Measurements from ENCODE around the gene PRKRIP1. TPM values are rescaled to one million over a fixed set of nuclear protein-coding genes. Genes with fewer than 3 reads are reported as not detected.
A peak's percentile ranks its signal among the peaks of the same experiment; 100 is the strongest.
"Not testable (repeated sequence)": the region's sequence is repeated elsewhere in the genome, so short reads cannot be mapped to it uniquely, and the experiment has no call there.

Gene PRKRIP1
- polyA plus RNA-seq, 4 donors, result 33.3 to 38.4 (median 35.2) TPM

DNA sequence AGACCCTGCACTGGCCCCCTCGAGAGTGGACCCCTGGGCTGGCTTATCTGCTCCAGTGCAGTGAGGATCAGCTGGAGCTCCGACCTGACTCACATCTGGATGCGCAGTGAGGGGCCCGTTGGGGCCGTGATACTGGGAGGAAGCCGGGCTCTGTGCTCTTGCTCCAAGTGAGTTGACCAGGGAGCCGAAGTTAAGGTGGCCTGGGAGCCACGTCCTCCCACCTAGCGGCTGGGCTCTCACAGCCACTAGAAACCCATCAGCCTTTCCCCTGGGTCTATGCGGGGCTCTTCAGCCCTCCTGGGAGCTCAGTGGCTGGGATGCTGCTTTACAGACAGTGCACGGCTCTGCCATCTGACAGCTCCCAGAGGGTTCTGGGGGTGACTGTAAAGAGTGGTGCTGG is 59.4 kb downstream of the PRKRIP1 start:
- DNase-seq (ENCODE audit: low read depth in 4 of 4, low spot score in 3 of 4), result no peak

DNA sequence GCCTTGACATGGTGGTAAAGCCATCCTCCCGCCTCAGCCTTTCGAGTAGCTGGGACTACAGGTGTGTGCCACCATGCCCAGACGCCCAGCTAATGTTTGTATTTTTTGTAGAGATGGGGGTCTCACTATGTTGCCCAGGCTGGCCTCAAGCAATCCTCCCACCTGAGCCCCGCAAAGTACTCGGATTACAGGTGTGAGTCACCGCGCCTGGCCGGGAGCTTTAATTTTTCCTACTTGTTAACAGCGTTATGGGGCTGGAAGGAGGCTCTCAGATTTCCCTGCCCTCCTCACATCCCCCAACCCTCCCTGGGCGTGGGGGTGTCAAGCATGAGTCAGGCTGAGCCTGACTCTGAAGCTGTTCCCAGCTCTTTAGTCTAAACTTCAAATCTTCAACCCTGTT is 60.2 kb downstream of the PRKRIP1 start:
- DNase-seq (ENCODE audit: low read depth in 4 of 4, low spot score in 3 of 4), result no peak

DNA sequence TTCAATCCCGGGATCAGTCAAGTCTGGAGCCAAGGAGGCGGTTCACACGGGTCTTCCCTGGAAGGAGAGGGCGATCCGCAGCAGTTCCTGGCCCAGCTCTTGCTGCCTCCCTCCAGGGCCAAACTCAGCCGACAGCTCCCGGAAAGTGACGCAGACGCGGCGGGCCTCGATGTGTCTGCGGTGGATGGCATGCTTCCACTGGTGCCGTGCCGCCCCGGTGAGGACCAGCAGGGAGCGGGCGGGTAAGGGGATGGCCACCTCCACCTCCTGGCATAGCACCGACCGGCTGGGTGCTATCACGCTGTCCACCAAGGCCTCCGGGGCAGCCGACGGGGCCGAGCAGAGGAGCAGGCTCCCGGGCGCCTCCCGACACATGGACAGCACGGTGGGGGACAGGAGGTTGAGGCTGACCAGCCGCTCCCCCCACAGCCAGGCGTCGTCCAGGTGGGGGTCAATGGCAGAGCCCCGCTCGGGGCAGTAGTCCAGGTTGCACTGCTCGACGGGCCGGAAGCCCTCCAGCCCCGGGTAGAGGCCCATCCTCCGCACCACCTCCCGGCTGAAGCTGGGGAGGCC is 61.3 kb downstream of the PRKRIP1 start:
- no peak for DNase-seq (ENCODE audit: low read depth in 4 of 4, low spot score in 3 of 4)

DNA sequence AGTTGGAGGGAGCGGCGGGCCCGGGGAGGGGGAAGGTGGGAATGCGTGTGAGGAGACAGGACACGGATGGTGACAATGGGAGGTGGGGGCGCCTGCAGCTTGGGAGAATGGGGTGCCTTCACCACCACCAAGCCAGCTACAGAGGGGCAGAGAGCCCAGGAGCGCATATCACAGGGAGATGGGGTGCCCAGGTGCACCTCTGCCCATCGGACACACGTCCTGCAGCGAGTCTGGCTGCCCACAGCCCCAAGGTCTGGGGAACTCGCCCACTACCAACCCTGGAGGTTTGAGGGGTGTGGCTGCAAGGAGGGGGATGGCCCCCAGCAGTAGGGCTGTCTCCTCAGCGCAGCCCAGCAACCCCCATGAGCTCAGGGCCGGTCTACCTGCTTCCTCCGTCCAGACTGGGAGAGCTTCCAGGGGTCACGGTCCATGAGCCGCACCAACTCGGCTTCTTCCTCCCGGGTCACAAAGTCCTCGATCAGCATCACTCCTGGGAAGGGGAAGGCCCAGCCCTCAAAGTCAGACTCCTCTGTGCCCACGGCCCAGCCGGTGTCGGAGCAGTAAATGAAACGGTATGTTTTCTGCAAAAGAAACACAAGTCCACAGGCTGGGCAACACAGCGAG is 63.2 kb downstream of the PRKRIP1 start:
- DNase-seq (ENCODE audit: low read depth in 4 of 4, low spot score in 3 of 4), result no peak

DNA sequence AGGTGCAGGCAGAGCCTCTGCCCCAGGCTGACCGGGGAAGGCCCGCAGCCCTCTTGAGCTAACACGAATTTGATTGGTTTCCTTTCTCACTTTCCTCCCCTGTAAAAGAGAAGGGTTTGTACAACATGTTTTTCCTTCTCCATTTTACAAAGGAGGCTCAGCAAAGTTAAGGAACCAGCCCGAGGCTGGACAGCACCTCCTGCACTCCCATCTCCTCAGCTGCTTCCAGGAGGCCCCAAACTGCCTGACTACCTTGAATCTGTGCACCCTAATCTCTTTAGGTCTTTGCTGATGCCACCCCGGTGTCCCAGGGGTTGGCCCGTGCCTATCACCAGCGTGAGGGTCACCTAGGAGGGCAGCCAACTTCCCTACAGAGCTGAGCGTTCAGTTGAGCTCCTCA is 64.3 kb downstream of the PRKRIP1 start:
- DNase-seq (ENCODE audit: low read depth in 4 of 4, low spot score in 3 of 4), result no peak

DNA sequence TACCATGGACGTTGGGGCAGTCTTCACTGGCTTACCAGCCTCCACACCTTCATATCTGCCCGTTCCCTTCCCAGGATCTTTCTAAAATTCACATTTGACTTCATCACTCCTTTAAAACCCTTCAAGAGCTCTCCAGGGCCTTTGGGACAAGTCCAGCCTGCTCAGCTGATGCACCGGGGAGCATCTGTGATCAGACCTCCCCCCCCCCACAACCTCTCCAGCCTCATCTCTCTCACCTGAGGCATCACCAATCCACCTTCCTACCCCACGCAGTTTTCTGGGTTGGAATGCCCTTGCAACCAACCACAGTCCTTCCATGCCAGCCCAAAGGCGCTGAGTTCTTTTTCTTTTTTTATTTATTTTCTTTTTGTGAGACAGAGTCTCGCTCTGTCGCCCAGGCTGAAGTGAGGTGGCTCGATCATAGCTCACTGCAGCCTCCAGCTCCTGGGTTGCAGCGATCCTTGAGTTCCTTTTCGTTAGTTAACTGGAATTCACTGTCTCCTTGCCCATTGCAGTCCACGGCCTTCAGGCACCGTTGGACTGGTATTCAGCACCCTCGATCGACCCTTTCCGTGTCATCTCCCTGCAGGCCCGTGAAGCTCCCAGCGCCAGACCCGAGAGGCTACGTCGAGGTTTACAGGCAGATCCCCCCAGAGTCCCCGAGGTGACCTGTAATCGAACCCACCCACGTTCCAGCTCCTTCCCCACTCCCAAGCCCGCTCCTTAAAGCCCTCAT is 67.8 kb downstream of the PRKRIP1 start:
- no peak for DNase-seq (ENCODE audit: low read depth in 4 of 4, low spot score in 3 of 4)

DNA sequence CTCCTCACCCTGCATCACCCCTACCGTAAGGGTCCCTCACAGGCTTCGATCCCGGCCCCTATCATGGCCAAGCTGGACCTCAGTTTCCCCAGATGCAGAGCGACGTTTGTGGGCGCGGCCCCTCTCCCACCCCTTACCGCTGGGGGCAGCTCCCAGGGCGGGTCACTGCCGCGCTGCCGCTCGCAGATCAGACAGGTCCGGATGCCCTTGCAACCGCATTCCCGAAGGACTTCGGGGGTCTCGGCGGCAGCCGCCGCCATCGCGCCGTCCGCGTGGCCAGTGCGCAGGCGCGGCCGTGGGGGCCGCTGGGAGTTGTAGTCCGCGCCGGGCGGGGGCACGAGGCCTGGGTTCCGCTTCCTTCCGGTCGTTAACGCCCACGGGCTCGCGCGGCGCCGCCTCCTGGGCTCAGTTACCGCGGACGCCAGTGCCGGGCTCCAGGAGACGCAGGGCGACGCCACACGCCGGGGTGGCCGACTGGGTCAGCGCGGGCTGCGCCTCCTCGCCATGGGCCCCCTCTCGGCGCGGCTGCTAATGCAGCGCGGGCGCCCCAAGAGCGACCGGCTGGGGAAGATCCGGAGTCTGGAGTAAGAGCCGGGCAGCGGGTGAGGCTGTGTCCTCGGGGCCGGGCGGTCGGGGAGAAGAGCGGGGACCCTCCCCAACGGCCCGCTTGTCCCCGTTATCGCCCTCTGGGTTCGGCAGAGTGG is 68.6 kb downstream of the PRKRIP1 start, which contains the start of the genes ALKBH4 and LRWD1:
TSS of gene ALKBH4 (minus strand) at position 287 of the 704 bp plus-strand sequence. CDS start at position 260, 27 bp downstream.
TSS of gene LRWD1 (plus strand) at position 408 of the 704 bp plus-strand sequence. CDS start at position 505, 97 bp downstream.
- DNase-seq (ENCODE audit: low read depth in 4 of 4, low spot score in 3 of 4), result peak; percentile 74 to 87 (median 78)

DNA sequence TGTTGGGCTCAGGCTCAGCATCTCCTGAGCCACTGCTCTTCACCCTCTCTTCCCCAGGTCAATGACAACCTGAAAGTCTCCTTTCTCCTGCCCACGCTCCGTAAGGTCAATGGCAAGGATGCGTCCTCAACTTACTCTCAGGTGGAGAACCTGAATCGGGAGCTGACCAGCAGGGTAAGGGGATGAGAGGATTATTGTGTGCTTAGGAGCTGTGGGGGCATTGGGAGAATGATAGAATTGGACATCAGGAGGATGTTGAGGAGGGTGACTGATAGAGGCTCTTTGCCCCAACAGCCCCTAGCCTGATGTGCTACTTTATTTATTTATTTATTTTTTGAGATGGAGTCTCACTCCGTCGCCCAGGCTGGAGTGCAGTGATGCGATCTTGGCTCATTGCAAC is 69.9 kb downstream of the PRKRIP1 start:
- no peak for DNase-seq (ENCODE audit: low read depth in 4 of 4, low spot score in 3 of 4)

DNA sequence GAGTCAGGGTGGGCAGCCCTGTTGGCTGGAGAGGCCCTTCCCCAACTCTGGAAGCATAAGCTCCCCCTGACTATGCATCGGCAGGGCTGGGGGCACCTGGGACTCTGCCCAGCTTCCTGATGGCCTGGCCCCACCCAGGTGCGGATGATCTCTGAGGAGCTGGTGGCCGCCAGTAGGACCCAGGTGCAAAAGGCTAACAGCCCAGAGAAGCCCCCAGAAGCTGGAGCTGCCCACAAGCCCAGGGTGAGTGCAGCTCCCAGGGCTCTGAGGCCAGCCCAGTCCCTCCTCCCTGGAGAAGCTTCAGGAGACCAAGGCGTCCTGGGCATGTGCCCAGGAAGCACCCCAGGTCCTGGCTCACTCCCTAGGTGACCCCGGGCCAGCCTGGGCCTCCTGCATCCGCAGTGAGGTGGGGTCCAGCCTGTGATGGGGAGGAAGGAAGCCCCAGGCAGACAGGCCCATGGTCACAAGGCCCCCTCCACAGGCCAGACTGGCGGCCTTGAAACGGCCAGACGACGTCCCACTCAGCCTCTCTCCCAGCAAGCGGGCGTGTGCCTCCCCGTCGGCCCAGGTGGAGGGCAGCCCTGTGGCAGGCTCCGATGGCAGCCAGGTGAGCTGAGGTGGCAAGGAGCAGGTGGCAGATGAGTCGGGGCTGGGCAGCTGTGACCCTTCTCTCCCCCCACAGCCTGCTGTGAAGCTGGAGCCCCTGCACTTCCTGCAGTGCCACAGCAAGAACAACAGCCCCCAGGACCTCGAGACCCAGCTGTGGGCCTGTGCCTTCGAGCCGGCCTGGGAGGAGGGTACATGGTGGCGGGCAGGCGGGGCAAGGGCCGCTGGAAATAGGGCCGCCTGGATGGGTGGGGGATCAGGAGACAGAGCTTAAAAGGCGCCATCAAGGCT is 71.7 kb downstream of the PRKRIP1 start:
- no peak for DNase-seq (ENCODE audit: low read depth in 4 of 4, low spot score in 3 of 4)

DNA sequence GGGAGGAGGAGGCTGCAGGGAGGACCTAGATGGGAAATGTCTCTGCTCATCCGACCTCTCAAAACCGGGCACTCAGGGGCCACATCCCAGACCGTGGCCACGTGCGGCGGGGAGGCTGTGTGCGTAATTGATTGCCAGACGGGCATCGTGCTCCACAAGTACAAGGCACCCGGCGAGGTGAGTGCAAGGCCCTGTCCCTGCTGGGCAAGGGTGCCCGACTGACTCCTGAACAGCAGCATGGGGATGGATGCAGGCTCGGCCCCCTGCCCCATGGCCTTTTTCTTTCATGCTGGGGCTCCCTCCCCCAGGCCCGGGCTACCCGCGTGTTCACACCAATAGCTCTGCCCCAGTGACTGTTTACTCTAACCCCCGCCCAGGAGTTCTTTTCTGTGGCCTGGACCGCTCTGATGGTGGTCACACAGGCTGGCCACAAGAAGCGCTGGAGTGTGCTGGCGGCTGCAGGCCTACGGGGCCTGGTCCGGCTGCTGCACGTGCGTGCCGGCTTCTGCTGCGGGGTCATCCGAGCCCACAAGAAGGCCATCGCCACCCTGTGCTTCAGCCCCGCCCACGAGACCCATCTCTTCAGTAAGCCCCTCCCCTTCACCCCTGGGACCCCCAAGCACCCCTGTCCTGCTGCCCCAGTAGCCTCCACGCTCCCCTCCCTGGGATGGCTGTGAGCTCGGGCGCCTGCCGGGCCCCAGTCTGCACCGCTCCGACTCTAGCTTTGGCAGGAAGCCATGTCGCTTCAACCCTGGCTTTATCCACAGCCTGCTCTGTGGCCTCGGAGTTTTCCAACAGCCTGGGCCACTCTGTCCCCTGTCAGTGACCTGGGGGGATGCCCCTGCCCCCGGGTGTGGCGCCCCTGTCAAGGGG is 72.6 kb downstream of the PRKRIP1 start:
- DNase-seq (ENCODE audit: low read depth in 4 of 4, low spot score in 3 of 4), result no peak

DNA sequence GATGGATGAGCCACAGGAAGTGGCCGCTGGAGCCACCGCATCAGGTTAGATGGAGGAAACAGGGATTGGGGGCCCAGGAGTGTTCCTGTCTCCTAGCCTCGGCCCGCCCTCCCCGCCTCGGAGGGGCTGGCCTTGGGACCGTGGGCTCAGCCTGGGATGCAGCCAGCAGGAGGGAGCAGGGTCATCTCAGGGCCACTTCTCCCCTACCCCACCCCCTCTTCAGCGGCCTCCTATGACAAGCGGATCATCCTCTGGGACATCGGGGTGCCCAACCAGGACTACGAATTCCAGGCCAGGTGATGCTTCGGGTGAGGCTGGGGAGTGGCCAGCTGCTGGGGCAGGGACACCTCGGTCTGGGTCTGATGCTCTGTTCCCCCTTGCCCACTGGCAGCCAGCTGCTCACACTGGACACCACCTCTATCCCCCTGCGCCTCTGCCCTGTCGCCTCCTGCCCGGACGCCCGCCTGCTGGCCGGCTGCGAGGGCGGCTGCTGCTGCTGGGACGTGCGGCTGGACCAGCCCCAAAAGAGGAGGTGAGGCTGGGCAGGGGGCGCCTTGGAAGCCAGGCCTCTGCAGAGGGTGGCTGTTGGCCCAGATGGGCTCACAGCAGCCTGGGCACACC is 73.3 kb downstream of the PRKRIP1 start:
- DNase-seq (ENCODE audit: low read depth in 4 of 4, low spot score in 3 of 4), result no peak

DNA sequence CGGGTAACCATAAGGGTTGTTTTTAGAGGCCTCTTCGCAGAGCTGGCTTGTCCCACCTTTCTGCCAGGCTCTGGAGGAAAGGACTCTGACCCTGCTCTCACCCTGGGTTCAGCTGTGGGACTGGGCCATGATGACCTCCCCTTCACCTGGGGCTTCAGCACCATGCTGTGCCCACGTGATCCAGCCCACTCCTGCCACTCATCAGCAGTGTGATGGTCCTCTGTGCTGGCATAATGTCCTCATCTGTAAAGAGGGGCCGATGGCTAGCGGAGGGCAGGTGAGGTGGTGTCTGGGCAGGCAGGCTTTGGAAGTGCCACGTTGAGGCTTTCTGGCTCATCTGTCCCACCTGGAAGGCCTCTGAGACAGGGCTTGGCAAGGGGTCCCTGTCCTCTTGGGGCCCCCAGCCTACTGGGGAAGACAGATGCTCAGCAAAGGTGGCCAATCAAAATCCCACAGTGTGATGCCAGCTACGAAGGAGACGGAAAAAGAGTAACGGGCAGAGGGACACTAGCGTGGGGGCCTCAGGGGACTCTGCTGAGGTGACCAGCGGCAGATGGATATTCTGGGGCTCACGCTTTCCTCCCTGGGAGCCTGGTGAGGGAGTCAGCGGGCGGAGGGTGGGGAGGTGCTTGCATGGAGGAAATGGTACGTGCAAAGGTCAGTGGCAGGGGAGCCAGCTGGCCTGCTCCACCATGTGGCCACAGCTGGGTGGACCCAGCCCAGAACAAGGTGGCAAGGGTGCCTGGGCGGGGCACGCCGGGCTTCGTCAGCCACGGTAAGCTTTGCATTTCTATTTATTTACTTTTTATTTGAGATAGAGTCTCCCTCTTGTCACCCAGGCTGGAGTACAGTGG is 74.0 kb downstream of the PRKRIP1 start:
- no peak for DNase-seq (ENCODE audit: low read depth in 4 of 4, low spot score in 3 of 4)

DNA sequence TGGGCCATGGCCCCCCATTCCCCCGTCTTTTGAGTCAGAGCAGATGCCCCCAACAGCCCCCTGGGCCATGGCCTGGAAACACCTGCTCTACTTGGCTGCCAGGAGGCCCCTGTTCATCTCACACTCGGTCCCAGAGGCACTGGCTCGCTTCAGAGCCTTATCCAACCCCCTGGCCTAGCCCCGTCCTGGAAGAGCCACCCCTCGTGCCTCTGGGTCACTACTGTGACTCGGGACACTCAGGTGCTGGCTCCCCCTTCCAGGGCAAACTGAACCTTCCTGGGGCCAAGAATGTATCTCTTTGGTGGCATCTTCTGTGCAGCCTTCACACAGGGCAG is 75.6 kb downstream of the PRKRIP1 start:
- DNase-seq (ENCODE audit: low read depth in 4 of 4, low spot score in 3 of 4), result no peak

DNA sequence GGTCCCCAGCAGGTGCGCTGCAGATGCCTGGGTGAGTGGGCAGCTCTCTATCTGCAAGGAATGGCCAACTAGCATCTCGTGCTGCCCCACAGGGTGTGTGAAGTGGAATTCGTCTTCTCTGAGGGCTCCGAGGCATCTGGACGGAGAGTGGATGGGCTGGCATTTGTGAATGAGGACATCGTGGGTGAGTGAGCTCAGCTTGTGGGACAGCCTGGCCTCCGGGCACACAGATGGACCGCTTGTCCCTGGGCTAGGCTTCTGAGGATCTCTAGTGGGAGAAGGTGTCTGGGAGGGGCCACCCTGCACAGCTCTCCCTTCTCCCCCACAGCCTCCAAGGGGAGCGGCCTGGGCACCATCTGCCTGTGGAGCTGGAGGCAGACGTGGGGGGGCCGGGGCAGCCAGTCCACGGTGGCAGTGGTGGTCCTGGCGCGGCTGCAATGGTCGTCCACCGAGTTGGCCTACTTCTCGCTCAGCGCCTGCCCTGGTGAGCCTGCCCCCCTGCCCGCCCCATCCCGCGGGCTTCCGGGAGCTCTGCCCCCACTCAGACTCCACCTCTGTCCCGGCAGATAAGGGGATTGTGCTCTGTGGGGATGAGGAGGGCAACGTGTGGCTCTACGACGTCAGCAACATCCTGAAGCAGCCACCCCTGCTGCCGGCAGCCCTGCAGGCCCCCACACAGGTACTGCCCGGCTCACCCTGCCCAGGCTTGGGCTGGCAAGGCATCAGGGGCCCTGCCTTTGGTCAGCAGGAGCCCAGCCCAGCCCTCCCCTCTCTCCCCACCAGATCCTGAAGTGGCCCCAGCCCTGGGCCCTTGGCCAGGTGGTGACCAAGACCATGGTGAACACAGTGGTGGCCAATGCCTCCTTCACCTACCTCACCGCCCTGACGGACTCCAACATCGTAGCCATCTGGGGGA is 76.2 kb downstream of the PRKRIP1 start:
- DNase-seq (ENCODE audit: low read depth in 4 of 4, low spot score in 3 of 4), result no peak

DNA sequence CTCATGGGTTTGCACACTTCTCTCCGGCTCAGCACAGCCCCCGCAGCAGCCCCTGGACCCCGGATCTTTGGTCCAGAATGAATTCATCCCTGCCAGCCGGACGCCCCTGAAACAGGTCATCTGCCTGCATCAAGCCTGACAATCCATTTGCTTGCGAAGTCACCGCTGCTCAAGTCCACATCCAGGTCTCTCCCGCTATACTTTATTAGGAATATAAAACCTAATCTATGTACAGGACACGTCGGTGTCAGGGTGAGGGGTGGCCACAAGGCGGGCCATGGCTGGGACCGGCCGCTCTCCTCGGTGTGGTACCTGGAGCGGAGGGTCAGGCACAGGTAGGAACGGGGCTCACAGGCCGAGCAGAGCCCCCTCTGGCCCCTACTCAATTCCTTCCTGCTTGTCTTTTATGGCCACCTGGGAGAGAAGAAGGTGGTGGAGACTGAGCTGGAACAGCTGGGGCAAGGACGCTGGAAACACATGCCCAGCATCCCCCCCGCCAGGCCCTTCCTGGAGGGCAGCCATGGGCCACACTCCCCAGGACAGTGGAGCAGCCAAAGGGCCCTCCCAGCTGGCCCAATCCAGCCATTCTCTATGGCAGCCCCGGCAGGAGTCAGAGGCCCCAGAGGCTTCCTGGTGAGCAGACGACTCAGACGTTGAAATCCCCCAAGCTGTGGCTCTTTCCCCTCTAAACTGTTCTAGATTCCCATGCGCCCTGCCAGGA is 77.3 kb downstream of the PRKRIP1 start:
- no peak for DNase-seq (ENCODE audit: low read depth in 4 of 4, low spot score in 3 of 4)

DNA sequence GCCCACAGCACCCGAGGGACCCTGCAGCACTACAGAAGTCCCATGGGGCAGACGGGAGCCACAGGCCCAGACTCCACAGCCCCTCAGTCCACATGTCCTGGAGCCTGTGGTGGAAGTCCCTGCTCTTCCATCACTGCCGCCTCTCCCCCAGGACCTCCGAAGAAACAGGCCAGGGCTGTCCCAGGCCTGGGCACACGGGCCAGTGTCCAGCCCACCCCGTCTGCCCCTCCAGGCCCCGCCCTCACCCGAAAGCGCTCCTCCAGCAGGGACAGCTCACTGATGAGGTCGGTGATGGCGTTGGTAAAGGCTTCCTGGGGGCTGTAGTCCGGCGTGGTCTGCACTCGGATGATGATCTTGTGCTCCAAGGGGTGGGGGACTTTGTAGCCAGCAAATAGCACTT is 78.0 kb downstream of the PRKRIP1 start:
- not testable (repeated sequence) for DNase-seq (ENCODE audit: low read depth in 4 of 4, low spot score in 3 of 4)
